ENCODE measurements around the gene ZNF107.
"Not testable (repeated sequence)": the region's sequence is repeated elsewhere in the genome, so short reads cannot be mapped to it uniquely, and the experiment has no call there.

The ZNF107 gene

DNA sequence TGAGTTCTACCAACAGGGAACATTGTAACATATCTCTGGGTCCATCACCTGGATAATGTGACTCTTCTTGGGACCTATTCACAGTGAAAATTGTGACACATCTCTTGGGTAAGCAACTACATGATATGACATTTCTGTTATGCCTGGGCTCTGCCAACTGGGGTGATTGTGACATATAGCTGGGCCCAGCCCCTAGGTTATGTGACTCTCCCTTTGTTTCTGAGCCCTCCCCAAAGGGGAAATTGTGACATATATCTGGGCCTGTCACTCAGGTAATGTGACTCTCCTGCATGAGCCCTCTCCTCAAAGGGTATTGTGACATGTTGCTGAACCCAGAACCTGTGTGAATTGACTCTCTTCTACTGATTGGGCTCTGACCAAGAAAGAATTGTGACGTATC, 22.4 kb upstream of the ZNF107 start:
- no peak for DNase-seq (ENCODE audit: low read depth)

DNA sequence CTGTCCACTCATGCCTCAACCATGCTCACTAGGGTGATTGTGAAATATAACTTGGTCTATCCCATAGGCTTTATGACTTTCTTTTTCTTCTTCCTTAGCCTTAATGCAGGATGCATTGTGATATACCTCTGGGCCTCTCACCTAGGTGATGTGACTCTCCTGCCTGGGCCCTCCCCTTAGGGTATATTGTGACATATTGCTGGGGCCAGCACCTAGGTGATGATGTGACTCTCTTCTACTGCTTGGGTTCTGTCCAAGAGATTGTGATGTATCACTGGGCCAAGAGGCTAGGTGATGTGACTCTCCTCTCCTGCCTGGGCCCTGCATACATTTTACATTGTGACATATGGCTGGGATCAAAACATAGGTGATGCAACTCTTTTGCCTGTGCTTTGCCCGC, 14.7 kb upstream of the ZNF107 start:
- no peak for DNase-seq (ENCODE audit: low read depth)

DNA sequence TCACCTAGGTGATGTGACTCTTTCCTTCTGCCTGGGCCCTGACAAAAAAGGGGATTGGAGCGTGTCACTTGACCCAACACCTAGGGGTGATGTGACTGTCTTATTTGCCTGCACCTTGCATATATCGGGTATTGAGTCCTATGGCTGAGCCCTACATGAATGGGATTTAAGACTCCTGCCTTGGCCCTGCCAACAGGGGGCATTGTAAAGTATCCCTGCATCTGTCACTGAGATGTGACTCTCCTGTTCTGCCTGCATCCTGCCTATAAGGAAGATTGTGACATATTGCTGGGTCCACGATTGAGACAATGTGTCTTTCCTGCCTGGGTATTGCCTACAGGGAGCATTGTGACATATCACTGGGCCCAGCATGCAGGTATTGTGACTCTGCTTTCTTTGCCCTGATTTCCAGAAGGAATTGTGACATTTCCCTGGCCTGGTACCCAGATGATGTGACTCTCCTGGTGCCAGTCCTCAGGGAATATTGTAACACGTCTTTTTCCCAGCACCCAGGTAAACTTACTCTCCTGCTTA, 14.2 kb upstream of the ZNF107 start:
- DNase-seq (ENCODE audit: low read depth): no peak

DNA sequence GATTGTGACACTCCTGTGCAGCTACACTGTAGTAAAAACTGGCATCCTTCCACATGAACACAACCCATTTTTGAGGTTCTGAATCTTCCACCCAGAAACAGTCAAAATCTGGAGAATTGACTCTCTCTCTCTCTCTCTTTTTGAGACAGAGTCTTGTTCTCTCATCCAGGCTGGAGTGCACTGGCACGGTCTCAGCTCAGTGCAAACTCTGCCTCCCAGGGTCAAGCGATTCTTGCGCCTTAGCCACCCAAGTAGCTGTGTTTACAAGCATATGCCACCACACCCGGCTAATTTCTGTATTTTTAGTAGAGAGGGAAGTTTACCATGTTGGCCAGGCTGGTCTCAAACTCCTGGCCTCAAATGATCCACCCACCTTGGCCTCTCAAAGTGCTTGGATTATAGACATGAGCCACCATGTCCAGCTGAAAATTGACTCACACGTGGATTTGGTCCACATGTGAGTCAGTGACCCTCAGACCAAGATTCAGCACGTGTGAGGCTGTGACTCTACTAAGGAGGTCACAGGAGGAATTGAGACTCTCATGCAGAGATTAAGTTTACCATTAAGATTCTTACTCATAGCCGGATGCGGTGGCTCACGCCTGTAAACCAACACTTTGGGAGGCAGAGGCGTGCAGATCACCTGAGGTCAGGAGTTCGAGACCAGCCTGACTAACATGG, 12.1 kb upstream of the ZNF107 start:
- DNase-seq (ENCODE audit: low read depth): no peak

DNA sequence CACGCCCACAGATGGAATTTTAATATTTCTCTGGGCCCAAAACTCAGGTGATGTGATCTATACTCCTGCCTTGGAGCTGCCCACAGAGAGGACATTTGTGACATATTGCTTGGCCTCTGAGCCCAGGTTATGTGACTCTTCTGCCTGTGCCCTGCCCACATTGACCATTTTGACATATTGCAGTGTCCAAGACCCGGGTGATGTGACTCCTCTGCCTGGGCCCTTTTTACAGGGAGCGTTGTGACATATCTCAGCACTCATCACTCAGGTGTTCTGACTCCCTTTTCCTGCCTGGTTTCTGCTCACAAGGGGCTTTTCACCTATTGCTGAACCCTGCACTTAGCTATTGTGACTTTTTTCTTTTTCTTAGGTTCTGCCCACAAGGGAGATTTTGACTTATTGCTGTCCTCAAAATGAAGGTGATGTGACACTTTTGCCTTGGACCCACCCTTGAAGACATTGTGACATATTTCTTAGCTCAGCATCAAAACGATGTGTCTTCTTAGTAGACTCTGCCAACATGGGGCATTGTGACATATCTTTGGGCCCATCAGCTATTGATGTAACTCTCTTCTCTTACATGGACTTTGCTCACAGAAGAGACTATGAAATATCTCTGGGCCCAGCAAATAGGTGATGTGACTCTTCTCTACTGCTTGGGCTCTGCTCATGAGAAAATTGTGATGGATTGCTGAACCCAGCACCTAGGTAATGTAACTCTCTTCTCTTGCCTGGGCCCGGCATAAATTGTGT, 11.0 kb upstream of the ZNF107 start:
- DNase-seq (ENCODE audit: low read depth): no peak

DNA sequence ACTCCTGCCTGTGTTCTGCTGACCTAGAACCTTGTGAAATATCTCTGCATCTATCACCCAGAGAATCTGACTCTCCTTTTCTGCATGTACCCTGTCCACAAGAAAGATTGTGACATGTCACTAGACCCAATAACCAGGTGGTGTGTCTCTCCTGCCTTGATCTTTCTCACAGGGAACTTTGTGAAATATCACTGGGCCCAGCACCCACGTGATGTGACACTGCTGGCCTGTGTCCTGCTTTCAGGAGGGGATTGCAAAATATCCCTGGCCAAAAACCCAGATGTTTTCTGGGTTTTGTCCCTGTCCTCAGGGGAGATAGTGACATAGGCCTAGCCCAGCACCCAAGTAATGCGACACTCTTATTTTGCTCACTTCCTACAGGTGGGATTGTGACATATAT, 10.1 kb upstream of the ZNF107 start:
- DNase-seq (ENCODE audit: low read depth): no peak

DNA sequence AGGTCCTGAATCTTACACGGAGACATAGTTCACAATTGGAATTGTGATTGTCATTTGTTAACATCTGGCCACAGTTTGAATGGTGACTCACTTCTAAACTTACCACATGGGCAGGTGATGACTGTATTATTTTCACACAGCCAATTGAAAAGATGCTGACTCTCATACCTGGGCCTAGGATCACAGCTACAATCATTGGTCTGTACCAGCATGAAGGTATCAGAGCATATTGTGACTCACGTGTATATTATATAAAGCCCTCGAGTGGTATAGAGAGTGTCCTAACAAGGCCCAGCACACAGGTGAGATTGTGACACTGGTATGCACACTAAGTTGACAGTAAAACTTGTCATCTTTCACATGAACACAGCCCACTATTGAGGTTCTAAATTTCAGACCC, 9.4 kb upstream of the ZNF107 start:
- DNase-seq (ENCODE audit: low read depth): no peak

DNA sequence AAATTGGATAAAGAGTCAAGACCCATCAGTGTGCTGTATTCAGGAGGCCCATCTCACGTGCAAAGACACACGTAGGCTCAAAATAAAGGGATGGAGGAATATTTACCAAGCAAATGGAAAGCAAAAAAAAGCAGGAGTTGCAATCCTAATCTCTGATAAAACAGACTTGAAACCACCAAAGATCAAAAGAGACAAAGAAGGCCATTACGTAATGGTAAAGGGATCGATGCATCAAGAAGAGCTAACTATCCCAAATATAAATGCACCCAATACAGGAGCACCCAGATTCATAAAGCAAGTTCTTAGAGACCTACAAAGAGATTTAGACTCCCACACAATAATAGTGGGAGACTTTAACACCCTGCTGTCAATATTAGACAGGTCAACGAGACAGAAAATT, 3.8 kb upstream of the ZNF107 start:
- DNase-seq (ENCODE audit: low read depth): not testable (repeated sequence)

DNA sequence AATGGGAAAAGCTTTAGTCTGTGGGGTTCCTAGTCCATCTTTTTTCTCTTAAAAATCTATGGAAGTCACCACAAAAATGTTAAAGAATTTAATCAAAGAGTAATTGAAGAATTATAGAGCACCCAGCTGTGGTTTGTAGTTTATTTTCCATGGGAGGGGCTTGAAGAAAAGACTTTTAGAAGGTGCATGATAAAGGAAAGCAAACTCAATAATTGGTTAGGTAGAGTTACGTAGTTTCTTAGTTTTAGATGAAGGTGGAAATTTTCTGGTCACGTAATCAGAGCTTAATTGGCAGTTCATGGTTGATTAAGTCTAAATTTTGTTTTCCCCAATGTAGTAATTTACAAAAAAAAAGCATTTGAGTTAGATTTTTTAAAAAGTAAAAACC, 724 bp downstream of the ZNF107 start:
- DNase-seq (ENCODE audit: low read depth): peak; percentile 0

DNA sequence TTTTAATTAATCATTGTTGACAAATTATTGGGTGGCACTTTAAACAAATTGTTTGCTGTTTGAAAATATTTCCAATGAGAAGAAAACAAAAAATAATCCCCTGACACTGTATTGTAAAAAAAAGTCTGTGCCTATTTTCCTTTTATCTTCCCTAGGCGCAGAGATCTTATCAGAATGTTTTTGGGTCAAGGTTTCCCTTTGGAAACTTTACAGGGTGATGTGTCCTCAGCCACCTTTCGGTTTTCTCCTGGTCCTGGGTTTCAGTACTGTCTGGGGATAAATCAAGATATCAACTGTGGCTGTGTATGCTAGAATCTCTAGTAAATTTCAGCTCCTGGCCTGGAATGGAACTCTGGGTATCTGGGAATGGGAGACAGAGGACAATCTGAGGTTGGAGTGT, 1.4 kb downstream of the ZNF107 start:
- no peak for DNase-seq (ENCODE audit: low read depth)

DNA sequence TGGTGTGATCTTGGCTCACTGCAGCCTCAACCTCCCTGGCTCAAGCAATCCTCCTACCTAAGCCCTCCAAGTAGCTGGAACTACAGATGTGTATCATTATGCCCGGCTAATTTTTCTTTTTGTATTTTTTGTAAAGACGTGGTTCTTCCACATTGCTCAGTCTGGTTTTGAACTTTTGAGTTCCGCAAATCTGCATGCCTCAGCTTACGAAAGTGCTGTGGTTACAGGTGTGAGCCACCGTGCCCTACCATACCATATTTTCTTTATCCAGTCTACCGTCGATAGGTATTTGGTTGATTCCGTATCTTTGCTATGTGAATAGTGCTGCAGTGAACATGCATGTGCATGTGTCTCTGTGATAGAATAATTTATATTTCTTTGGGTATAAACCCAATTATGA, 6.5 kb downstream of the ZNF107 start:
- no peak for DNase-seq (ENCODE audit: low read depth)

DNA sequence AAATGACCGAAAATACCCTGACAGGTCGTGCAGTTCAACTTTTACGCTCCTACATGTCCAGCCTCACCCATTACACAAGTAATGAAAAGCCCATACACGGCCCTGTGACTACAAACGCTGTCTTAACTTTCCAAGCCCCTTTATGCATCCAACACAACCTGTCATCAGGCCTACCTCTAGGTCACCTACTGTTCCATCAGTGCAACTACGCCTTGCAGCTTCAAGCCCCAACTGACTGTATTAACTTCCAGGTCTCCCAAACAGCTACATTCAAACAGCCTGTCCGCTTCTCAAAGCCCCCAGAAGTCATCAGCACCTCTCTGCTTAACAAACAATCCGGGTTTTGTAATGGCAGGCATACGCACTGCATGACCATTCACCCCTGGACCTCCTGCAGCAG, 19.2 kb downstream of the ZNF107 start:
- no peak for DNase-seq (ENCODE audit: low read depth)

DNA sequence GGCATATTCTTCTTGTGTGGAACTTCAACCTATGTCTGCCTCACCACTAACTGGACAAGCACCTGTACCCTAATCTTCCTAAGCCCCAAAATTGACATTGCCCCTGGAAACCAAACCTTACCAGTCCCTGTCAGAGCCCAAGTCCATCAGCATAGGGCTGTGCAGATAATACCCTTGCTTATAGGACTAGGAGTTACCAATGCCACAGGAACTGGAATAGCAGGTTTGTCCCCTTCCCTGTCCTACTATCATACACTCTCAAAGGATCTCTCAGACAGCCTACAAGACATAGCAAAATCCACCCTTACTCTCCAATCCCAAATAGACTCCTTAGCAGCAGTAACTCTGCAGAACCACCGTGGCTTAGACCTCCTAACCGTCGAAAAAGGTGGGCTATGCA, 19.8 kb downstream of the ZNF107 start:
- DNase-seq (ENCODE audit: low read depth): no peak

DNA sequence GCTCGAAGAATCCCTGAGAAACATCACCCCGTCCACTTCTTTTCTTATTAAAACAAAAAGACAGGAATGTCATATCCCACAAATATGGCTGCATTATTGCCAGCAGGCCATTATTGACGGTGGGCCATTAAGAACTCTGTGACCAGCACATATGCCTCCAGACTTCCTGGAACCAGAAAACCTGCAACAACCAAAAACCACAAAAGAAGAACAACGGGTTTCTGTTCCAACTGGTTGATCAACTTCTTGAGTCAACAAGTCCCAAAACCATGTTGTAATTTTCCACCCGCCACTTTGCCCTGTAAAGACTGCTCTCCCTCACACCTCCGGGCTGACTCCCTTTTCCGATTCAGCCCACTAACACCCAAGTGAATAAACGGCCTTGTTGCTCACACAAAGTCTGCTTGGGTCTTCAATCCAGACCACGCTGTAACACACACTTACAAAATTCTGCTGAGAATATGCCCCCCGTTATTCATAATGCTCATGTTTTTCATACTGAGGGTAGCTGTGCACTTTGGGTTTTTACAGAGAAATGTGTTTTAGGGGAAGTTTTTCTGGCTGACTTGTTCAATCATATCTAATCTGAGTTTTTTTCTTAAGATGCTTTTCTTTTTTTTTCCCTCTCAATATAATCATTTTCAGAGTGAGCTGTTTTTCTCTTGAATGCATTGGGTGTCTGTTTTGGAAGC, 20.7 kb downstream of the ZNF107 start:
- no peak for DNase-seq (ENCODE audit: low read depth)

DNA sequence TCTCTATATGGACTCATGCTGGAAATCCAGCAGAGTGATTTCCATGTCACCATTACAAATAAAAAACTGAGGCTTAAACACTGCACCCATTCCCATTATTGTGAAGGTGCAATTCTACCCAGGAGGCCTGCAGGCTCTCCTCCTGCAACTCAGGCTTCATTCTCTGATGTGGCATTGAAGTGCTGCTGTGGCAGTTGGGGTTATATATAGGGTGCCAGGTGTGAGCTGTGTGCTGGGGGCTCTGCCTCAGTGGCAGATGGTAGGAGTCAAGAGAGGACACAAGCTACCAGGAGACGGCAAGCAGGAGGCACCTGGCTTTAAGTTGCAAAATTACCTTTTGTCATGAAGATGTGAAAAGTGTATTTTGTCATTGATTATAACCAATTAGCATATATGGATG, 21.3 kb downstream of the ZNF107 start:
- DNase-seq (ENCODE audit: low read depth): no peak

DNA sequence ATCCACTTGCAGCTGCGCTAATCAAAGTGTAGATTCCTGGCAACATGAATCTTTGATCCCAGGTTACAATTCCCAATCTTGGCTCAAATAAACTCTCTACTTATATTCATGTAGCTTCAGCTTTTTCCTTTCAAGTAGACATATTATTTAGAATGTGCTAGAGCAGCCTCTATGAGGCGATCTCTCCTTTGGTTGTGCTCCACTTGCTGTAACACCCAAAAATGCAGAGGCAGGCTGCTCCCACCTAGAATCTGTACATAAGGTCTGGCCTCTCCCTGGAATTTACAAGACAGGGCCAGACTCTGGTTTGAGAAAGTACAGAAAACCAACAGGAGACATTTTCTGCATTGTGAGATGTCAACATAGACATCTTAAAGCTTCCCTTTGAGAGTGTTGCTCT, 23.1 kb downstream of the ZNF107 start:
- DNase-seq (ENCODE audit: low read depth): no peak

DNA sequence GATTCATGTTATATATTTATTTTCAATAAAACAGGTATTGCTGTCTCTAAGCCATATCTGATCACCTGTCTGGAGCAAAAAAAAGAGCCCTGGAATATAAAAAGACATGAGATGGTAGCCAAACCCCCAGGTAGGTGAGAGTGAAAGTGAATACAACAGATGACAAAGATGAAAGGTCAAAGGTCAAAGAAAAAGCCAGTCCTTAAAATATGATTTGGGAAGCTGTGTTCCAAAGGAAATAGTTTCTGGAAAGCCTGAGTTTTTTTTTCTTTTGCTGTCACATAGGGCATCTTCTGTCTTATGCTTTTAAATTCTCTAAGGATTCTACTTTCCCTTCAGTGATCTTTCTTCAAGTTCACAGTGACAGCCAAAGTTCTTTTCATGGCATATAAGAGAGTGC, 25.9 kb downstream of the ZNF107 start:
- DNase-seq (ENCODE audit: low read depth): no peak

DNA sequence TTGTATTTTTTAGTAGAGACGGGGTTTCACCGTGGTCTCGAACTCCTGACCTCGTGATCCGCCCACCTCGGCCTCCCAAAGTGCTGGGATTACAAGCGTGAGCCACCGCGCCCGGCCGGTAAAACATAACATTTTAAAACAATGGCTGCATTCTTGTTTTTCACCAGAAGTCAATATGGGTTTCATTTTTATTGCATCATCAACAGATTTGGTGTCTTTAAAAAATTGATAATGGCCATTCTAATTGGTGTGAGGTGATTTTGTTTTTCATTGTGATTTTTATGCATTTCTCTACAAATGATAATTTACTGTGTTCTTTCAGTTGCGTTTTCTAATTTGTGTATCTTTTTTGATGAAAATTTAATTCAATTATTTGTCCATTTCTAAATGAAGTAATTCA, 31.9 kb downstream of the ZNF107 start:
- not testable (repeated sequence) for DNase-seq (ENCODE audit: low read depth)

DNA sequence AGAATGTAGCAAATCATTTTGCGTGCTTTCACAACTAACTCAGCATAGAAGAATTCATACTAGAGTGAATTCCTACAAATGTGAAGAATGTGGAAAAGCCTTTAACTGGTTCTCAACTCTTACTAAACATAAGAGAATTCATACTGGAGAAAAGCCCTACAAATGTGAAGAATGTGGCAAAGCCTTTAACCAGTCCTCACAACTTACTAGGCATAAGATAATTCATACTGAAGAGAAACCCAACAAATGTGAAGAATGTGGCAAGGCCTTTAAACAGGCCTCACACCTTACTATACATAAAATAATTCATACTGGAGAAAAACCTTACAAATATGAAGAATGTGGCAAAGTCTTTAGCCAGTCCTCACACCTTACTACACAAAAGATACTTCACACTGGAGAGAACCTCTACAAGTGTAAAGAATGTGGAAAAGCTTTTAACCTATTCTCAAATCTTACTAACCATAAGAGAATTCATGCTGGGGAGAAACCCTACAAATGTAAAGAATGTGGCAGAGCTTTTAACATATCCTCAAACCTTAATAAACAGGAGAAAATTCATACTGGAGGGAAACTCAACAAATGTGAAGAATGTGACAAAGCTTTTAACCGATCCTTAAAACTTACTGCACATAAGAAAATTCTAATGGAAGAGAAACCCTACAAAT, 40.8 kb downstream of the ZNF107 start:
- DNase-seq (ENCODE audit: low read depth): no peak

DNA sequence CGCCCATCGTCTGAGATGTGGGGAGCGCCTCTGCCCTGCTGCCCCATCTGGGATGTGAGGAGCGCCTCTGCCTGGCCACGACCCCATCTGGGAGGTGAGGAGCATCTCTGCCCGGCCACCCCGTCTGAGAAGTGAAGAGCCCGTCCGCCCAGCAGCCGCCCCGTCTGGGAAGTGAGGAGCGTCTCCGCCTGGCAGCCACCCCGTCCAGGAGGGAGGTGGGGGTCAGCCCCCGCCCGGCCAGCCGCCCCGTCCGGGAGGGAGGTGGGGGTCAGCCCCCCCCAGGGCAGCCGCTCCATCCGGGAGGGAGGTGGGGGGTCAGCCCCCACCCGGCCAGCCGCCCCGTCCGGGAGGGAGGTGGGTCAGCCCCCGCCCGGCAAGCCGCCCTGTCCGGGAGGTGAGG, 52.0 kb downstream of the ZNF107 start:
- not testable (repeated sequence) for DNase-seq (ENCODE audit: low read depth)

DNA sequence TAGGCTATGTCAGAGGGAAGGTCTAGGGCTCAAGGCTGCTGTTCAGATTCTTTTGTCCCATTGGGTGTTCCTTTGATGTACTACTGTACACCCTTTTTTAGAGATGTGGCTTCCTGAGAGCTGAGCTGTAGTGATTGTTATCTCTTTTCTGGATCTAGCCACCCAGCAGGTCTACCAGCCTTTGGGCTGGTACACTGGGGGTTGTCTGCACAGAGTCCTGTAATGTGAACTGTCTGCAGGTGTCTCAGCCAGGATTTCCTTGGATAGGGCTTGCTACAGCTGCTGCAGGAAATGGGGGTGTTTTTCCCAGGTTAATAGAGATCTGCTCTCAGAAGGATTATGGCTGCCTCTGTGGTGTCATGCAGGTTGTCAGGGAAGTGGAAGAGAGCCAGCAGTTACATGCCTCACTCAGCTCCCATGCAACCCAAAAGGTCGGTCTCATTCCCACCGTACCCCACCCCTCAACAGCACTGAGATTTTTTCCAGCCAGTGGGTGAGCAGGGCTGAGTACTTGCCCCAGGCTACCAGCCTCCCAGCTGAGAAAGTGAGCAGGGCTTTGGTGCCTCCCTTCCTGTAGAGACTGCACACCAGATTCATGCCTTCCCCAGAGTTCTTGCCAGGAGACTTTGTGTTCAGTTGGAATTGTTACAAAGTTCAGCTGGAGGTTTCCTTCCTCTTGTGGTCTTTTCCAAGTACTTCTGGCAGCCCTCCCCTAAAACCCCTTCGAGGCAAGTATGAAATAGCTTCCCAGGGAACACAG, 63.3 kb downstream of the ZNF107 start:
- DNase-seq (ENCODE audit: low read depth): no peak

All from HS-5 (cell line).